ENCODE measurements around the gene TRABD2B.

TRABD2B gene

DNA sequence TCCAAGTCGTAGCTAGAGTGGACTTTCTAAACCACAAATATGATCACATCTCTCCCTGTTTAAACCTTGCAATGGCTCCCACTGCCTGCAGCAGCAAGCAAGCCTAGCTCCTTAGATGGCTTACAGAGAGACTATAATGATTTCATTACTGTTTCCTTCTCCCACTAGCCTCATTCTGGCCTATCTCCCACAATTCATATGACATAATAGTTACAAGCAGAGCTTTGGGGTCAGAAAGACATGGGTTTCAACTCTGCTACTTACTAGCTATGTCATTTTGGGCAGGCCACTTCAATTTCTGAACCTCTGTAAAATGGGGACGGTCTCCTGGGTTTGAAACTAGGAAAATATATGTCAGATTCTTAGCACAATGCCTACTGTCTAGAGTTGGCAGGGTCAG lies 143.3 kb downstream of the TRABD2B start:
- Histone ChIP-seq H2BK120ac (ENCODE audit: low read depth, low read length) (no peak overlapping the region), H2AFZ (ENCODE audit: low read depth, low read length) (no peak overlapping the region), H3K4ac (ENCODE audit: low read depth in 1 of 2, low read length in 2 of 2) (no peak overlapping the region), H2AK5ac (ENCODE audit: low read length, severe bottlenecking) (no peak overlapping the region), H3K14ac (ENCODE audit: low read length in 2 of 2) (no peak overlapping the region), H3K4me1 (ENCODE audit: control insufficient read depth, insufficient read depth, low read depth, low read length) (peaks cover 1% of the 10 kb centered on the region), H3K9me3 (ENCODE audit: control insufficient read depth, low read length) (no peaks in the 10 kb centered on the region), H4K8ac (ENCODE audit: low read length) (no peak overlapping the region), H3K4me3 (ENCODE audit: insufficient read depth in 1 of 2, low read depth in 1 of 2, low read length in 2 of 2) (no peak overlapping the region), H3K23ac (ENCODE audit: low read length in 2 of 2) (no peak overlapping the region), H3K4me2 (ENCODE audit: low read length, poor library complexity, severe bottlenecking) (no peak overlapping the region), H3K9ac (ENCODE audit: low read length) (no peak overlapping the region), H3K79me1 (replicated peaks; ENCODE audit: low read length, poor library complexity, severe bottlenecking) (no peaks in the 10 kb centered on the region), H4K91ac (ENCODE audit: low read length) (no peak overlapping the region), H2BK5ac (ENCODE audit: low read depth, low read length, poor library complexity, severe bottlenecking) (no peak overlapping the region), H3K36me3 (ENCODE audit: control insufficient read depth in 1 of 2, insufficient read depth in 2 of 2, low read depth in 1 of 2, low read length in 2 of 2) (no peaks in the 10 kb centered on the region), H3K27me3 (ENCODE audit: control insufficient read depth in 1 of 2, insufficient read depth in 1 of 2, low read length in 2 of 2) (no peaks in the 10 kb centered on the region), H3K27ac (ENCODE audit: low read length, poor library complexity, severe bottlenecking) (no peak overlapping the region), H3K18ac (ENCODE audit: low read depth in 1 of 2, low read length in 2 of 2) (no peak overlapping the region), H2BK15ac (ENCODE audit: low read depth, poor library complexity, severe bottlenecking) (no peak overlapping the region), H2BK12ac (ENCODE audit: low read length in 2 of 2) (no peak overlapping the region)
- WGBS: 46% methylated on average over 2 of the region's 2 CpGs
- no peak for DNase-seq

- 89% methylated on average over 6 of the region's 7 CpGs for WGBS
- Histone ChIP-seq H2BK12ac (ENCODE audit: low read length in 2 of 2) (no peak overlapping the region), H3K27ac (ENCODE audit: low read length, poor library complexity, severe bottlenecking) (no peak overlapping the region), H3K4me2 (ENCODE audit: low read length, poor library complexity, severe bottlenecking) (no peak overlapping the region), H2AK5ac (ENCODE audit: low read length, severe bottlenecking) (no peak overlapping the region), H2BK5ac (ENCODE audit: low read depth, low read length, poor library complexity, severe bottlenecking) (no peak overlapping the region), H3K4me3 (ENCODE audit: insufficient read depth in 1 of 2, low read depth in 1 of 2, low read length in 2 of 2) (no peak overlapping the region), H3K79me1 (replicated peaks; ENCODE audit: low read length, poor library complexity, severe bottlenecking) (no peaks in the 10 kb centered on the region), H3K4me1 (ENCODE audit: control insufficient read depth, insufficient read depth, low read depth, low read length) (peaks cover 1% of the 10 kb centered on the region), H4K91ac (ENCODE audit: low read length) (no peak overlapping the region), H2BK15ac (ENCODE audit: low read depth, poor library complexity, severe bottlenecking) (no peak overlapping the region), H3K14ac (ENCODE audit: low read length in 2 of 2) (no peak overlapping the region), H3K9me3 (ENCODE audit: control insufficient read depth, low read length) (no peaks in the 10 kb centered on the region), H4K8ac (ENCODE audit: low read length) (no peak overlapping the region), H3K4ac (ENCODE audit: low read depth in 1 of 2, low read length in 2 of 2) (no peak overlapping the region), H3K18ac (ENCODE audit: low read depth in 1 of 2, low read length in 2 of 2) (no peak overlapping the region), H3K23ac (ENCODE audit: low read length in 2 of 2) (no peak overlapping the region), H2BK120ac (ENCODE audit: low read depth, low read length) (no peak overlapping the region), H2AFZ (ENCODE audit: low read depth, low read length) (no peak overlapping the region), H3K36me3 (ENCODE audit: control insufficient read depth in 1 of 2, insufficient read depth in 2 of 2, low read depth in 1 of 2, low read length in 2 of 2) (no peaks in the 10 kb centered on the region), H3K27me3 (ENCODE audit: control insufficient read depth in 1 of 2, insufficient read depth in 1 of 2, low read length in 2 of 2) (no peaks in the 10 kb centered on the region), H3K9ac (ENCODE audit: low read length) (no peak overlapping the region)
- DNase-seq: no peak
These were observed 144.1 kb downstream of the TRABD2B start for GRCh38 chr1:47853059-47853458.

- no peak for DNase-seq
- Histone ChIP-seq H2BK120ac (ENCODE audit: low read depth, low read length) (no peak overlapping the region), H3K9ac (ENCODE audit: low read length) (no peak overlapping the region), H4K8ac (ENCODE audit: low read length) (no peak overlapping the region), H2AK5ac (ENCODE audit: low read length, severe bottlenecking) (no peak overlapping the region), H3K79me1 (replicated peaks; ENCODE audit: low read length, poor library complexity, severe bottlenecking) (no peaks in the 10 kb centered on the region), H4K91ac (ENCODE audit: low read length) (no peak overlapping the region), H3K4me3 (ENCODE audit: insufficient read depth in 1 of 2, low read depth in 1 of 2, low read length in 2 of 2) (no peak overlapping the region), H3K4ac (ENCODE audit: low read depth in 1 of 2, low read length in 2 of 2) (no peak overlapping the region), H3K27me3 (ENCODE audit: control insufficient read depth in 1 of 2, insufficient read depth in 1 of 2, low read length in 2 of 2) (peaks cover 0 to 2% of the 10 kb centered on the region in 2 experiments), H3K4me2 (ENCODE audit: low read length, poor library complexity, severe bottlenecking) (no peak overlapping the region), H2AFZ (ENCODE audit: low read depth, low read length) (no peak overlapping the region), H2BK12ac (ENCODE audit: low read length in 2 of 2) (no peak overlapping the region), H3K36me3 (ENCODE audit: control insufficient read depth in 1 of 2, insufficient read depth in 2 of 2, low read depth in 1 of 2, low read length in 2 of 2) (no peaks in the 10 kb centered on the region), H3K27ac (ENCODE audit: low read length, poor library complexity, severe bottlenecking) (no peak overlapping the region), H3K23ac (ENCODE audit: low read length in 2 of 2) (no peak overlapping the region), H3K9me3 (ENCODE audit: control insufficient read depth, low read length) (no peaks in the 10 kb centered on the region), H2BK5ac (ENCODE audit: low read depth, low read length, poor library complexity, severe bottlenecking) (no peak overlapping the region), H3K14ac (ENCODE audit: low read length in 2 of 2) (no peak overlapping the region), H2BK15ac (ENCODE audit: low read depth, poor library complexity, severe bottlenecking) (no peak overlapping the region), H3K4me1 (ENCODE audit: control insufficient read depth, insufficient read depth, low read depth, low read length) (peaks cover under 1% of the 10 kb centered on the region), H3K18ac (ENCODE audit: low read depth in 1 of 2, low read length in 2 of 2) (no peak overlapping the region)
- 88% methylated on average over 17 of the region's 17 CpGs for WGBS
These were observed 145.0 kb downstream of the TRABD2B start for GRCh38 chr1:47852006-47852718.

DNA sequence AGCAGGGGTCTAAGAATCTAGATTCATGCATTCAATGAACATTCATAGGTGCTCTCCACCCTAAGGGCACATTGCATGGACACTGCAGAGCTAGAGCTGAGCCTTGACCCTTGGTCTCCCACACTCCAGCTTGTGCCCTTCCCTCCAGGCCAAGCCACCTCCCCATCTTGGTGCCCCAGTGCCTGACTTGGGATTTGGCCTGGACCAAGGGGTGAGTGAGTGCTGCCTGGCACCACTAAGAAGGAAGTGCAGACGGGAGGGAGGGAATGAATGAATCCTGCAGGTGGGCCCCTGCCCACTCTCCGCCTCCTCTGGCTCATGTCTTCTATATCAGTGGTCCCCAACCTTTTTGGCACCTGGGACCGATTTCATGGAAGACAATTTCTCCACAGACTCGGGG lies 146.7 kb downstream of the TRABD2B start:
- Histone ChIP-seq H2BK5ac (ENCODE audit: low read depth, low read length, poor library complexity, severe bottlenecking) (no peak overlapping the region), H3K36me3 (ENCODE audit: control insufficient read depth in 1 of 2, insufficient read depth in 2 of 2, low read depth in 1 of 2, low read length in 2 of 2) (no peaks in the 10 kb centered on the region), H2BK12ac (ENCODE audit: low read length in 2 of 2) (no peak overlapping the region), H3K14ac (ENCODE audit: low read length in 2 of 2) (no peak overlapping the region), H3K79me1 (replicated peaks; ENCODE audit: low read length, poor library complexity, severe bottlenecking) (no peaks in the 10 kb centered on the region), H3K18ac (ENCODE audit: low read depth in 1 of 2, low read length in 2 of 2) (no peak overlapping the region), H3K4me3 (ENCODE audit: insufficient read depth in 1 of 2, low read depth in 1 of 2, low read length in 2 of 2) (no peak overlapping the region), H2AFZ (ENCODE audit: low read depth, low read length) (no peak overlapping the region), H4K91ac (ENCODE audit: low read length) (no peak overlapping the region), H2BK120ac (ENCODE audit: low read depth, low read length) (no peak overlapping the region), H3K27ac (ENCODE audit: low read length, poor library complexity, severe bottlenecking) (no peak overlapping the region), H2BK15ac (ENCODE audit: low read depth, poor library complexity, severe bottlenecking) (no peak overlapping the region), H3K9ac (ENCODE audit: low read length) (no peak overlapping the region), H3K27me3 (ENCODE audit: control insufficient read depth in 1 of 2, insufficient read depth in 1 of 2, low read length in 2 of 2) (peaks cover 0 to 2% of the 10 kb centered on the region in 2 experiments), H3K4me2 (ENCODE audit: low read length, poor library complexity, severe bottlenecking) (no peak overlapping the region), H2AK5ac (ENCODE audit: low read length, severe bottlenecking) (no peak overlapping the region), H3K4ac (ENCODE audit: low read depth in 1 of 2, low read length in 2 of 2) (no peak overlapping the region), H3K23ac (ENCODE audit: low read length in 2 of 2) (no peak overlapping the region), H4K8ac (ENCODE audit: low read length) (no peak overlapping the region), H3K4me1 (ENCODE audit: control insufficient read depth, insufficient read depth, low read depth, low read length) (no peaks in the 10 kb centered on the region), H3K9me3 (ENCODE audit: control insufficient read depth, low read length) (no peaks in the 10 kb centered on the region)
- WGBS: 71% methylated on average over 2 of the region's 4 CpGs
- DNase-seq: no peak
